Measurements from ENCODE around the gene SPINK13.

Gene SPINK13

GRCh38 chr5:148248894-148249293, 19.7 kb upstream of the SPINK13 start:
- Histone ChIP-seq H3K4me3 (ENCODE audit: low read length) (no peak overlapping the region), H4K20me1 (ENCODE audit: insufficient read depth, low read length) (no peaks in the 10 kb centered on the region), H3K4me2 (ENCODE audit: low read length) (no peak overlapping the region), H3K27me3 (ENCODE audit: low read depth, low read length) (no peaks in the 10 kb centered on the region), H3K9ac (ENCODE audit: low read length) (no peak overlapping the region), H3K9me3 (ENCODE audit: insufficient read depth, low read length) (no peaks in the 10 kb centered on the region), H3K79me2 (ENCODE audit: low read length) (no peaks in the 10 kb centered on the region), H3K27ac (ENCODE audit: low read length) (no peak overlapping the region), H3K36me3 (replicated peaks; ENCODE audit: low read depth, low read length) (no peaks in the 10 kb centered on the region), H2AFZ (ENCODE audit: low read depth, low read length) (no peak overlapping the region), H3K4me1 (ENCODE audit: low read length) (no peaks in the 10 kb centered on the region)
- TF ChIP-seq CTCF (IDR thresholded peaks at IDR 0.05; ENCODE audit: low read depth, low read length), result no peak
- no peak for TF ChIP-seq EZH2phosphoT487 (IDR thresholded peaks at IDR 0.05; ENCODE audit: low read depth)

GRCh38 chr5:148255456-148255855, 13.1 kb upstream of the SPINK13 start:
- no peaks in the 10 kb centered on the region for H3K4me1 ChIP-seq (ENCODE audit: low read length)
- H3K36me3 ChIP-seq (replicated peaks; ENCODE audit: low read depth, low read length), result no peaks in the 10 kb centered on the region
- H3K9ac ChIP-seq (ENCODE audit: low read length), result no peak overlapping the region
- H3K4me2 ChIP-seq (ENCODE audit: low read length), result no peak overlapping the region
- H2AFZ ChIP-seq (ENCODE audit: low read depth, low read length), result no peak overlapping the region
- no peak overlapping the region for H3K4me3 ChIP-seq (ENCODE audit: low read length)
- TF ChIP-seq CTCF (IDR thresholded peaks at IDR 0.05; ENCODE audit: low read depth, low read length) (no peak), EZH2phosphoT487 (IDR thresholded peaks at IDR 0.05; ENCODE audit: low read depth) (no peak)
- H4K20me1 ChIP-seq (ENCODE audit: insufficient read depth, low read length), result no peaks in the 10 kb centered on the region
- no peaks in the 10 kb centered on the region for H3K27me3 ChIP-seq (ENCODE audit: low read depth, low read length)
- H3K9me3 ChIP-seq (ENCODE audit: insufficient read depth, low read length), result no peaks in the 10 kb centered on the region
- no peaks in the 10 kb centered on the region for H3K79me2 ChIP-seq (ENCODE audit: low read length)
- H3K27ac ChIP-seq (ENCODE audit: low read length), result no peak overlapping the region

- Histone ChIP-seq H3K4me1 (ENCODE audit: low read length) (no peaks in the 10 kb centered on the region), H3K27ac (ENCODE audit: low read length) (no peak overlapping the region), H3K4me3 (ENCODE audit: low read length) (no peak overlapping the region), H4K20me1 (ENCODE audit: insufficient read depth, low read length) (no peaks in the 10 kb centered on the region), H3K9me3 (ENCODE audit: insufficient read depth, low read length) (no peaks in the 10 kb centered on the region), H3K27me3 (ENCODE audit: low read depth, low read length) (no peaks in the 10 kb centered on the region), H3K9ac (ENCODE audit: low read length) (no peak overlapping the region), H3K4me2 (ENCODE audit: low read length) (no peak overlapping the region), H3K36me3 (replicated peaks; ENCODE audit: low read depth, low read length) (no peaks in the 10 kb centered on the region), H2AFZ (ENCODE audit: low read depth, low read length) (no peak overlapping the region), H3K79me2 (ENCODE audit: low read length) (no peaks in the 10 kb centered on the region)
- TF ChIP-seq EZH2phosphoT487 (IDR thresholded peaks at IDR 0.05; ENCODE audit: low read depth) (no peak), CTCF (IDR thresholded peaks at IDR 0.05; ENCODE audit: low read depth, low read length) (no peak)
Measured at GRCh38 chr5:148259288-148259687, 9.3 kb upstream of the SPINK13 start.

GRCh38 chr5:148261221-148261620, 7.4 kb upstream of the SPINK13 start:
- H4K20me1 ChIP-seq (ENCODE audit: insufficient read depth, low read length), result no peaks in the 10 kb centered on the region
- TF ChIP-seq EZH2phosphoT487 (IDR thresholded peaks at IDR 0.05; ENCODE audit: low read depth) (no peak), CTCF (IDR thresholded peaks at IDR 0.05; ENCODE audit: low read depth, low read length) (no peak)
- H3K4me1 ChIP-seq (ENCODE audit: low read length), result no peaks in the 10 kb centered on the region
- no peaks in the 10 kb centered on the region for H3K27me3 ChIP-seq (ENCODE audit: low read depth, low read length)
- H3K27ac ChIP-seq (ENCODE audit: low read length), result no peak overlapping the region
- no peak overlapping the region for H3K4me3 ChIP-seq (ENCODE audit: low read length)
- H3K36me3 ChIP-seq (replicated peaks; ENCODE audit: low read depth, low read length), result no peaks in the 10 kb centered on the region
- no peaks in the 10 kb centered on the region for H3K79me2 ChIP-seq (ENCODE audit: low read length)
- no peak overlapping the region for H2AFZ ChIP-seq (ENCODE audit: low read depth, low read length)
- H3K4me2 ChIP-seq (ENCODE audit: low read length), result no peak overlapping the region
- H3K9me3 ChIP-seq (ENCODE audit: insufficient read depth, low read length), result no peaks in the 10 kb centered on the region
- no peak overlapping the region for H3K9ac ChIP-seq (ENCODE audit: low read length)

Data from OCI-LY3 (cell line).